ENCODE data around the gene IGFBP3. TPM values are rescaled to one million over a fixed set of nuclear protein-coding genes. Genes with fewer than 3 reads are reported as not detected.
A peak's percentile ranks its signal among the peaks of the same experiment; 100 is the strongest.

Gene IGFBP3
- total and polyA plus RNA-seq, 5 experiments from 2014 or later: 2.1 to 13.7 (median 10.4) TPM

GRCh38 chr7:45876519-45876918, 44.6 kb downstream of the IGFBP3 start:
- Mint-ChIP-seq H3K27me3 (peaks cover 0 to 8% (median 4%) of the 10 kb centered on the region in 5 donors), H3K27ac (no peak overlapping the region), H3K4me3 (no peak overlapping the region), H3K36me3 (no peaks in the 10 kb centered on the region), H3K4me1 (no peaks in the 10 kb centered on the region), H3K9me3 (peaks cover 0 to 30% (median 10%) of the 10 kb centered on the region in 9 donors)
- DNase-seq: no peak
- ATAC-seq: no peak
- POLR2A ChIA-PET: no interaction called here

GRCh38 chr7:45874408-45875131, 46.5 kb downstream of the IGFBP3 start:
- Mint-ChIP-seq H3K36me3 (no peaks in the 10 kb centered on the region), H3K4me3 (no peak overlapping the region), H3K27ac (no peak overlapping the region), H3K4me1 (no peaks in the 10 kb centered on the region), H3K27me3 (peaks cover 0 to 8% (median 5%) of the 10 kb centered on the region in 5 donors), H3K9me3 (peaks cover 0 to 29% (median 10%) of the 10 kb centered on the region in 9 donors)
- DNase-seq (no peak), ATAC-seq (no peak)
- POLR2A ChIA-PET: no interaction called here

GRCh38 chr7:45873355-45873754, 47.7 kb downstream of the IGFBP3 start:
- no peak for DNase-seq
- peaks cover 0 to 9% (median 5%) of the 10 kb centered on the region in 5 donors for H3K27me3 Mint-ChIP-seq
- H3K9me3 Mint-ChIP-seq: peaks cover 0 to 21% (median 2%) of the 10 kb centered on the region in 9 donors
- H3K4me3 Mint-ChIP-seq: no peak overlapping the region
- H3K27ac Mint-ChIP-seq: no peak overlapping the region
- POLR2A ChIA-PET: no interaction called here
- no peak for ATAC-seq
- no peaks in the 10 kb centered on the region for H3K4me1 Mint-ChIP-seq
- H3K36me3 Mint-ChIP-seq: no peaks in the 10 kb centered on the region

- Mint-ChIP-seq H3K27me3 (peaks cover 0 to 9% (median 5%) of the 10 kb centered on the region in 5 donors), H3K27ac (no peak within 1 kb of the TSS), H3K4me3 (no peak within 1 kb of the TSS), H3K4me1 (no peaks in the 10 kb centered on the region), H3K9me3 (peaks cover 0 to 19% (median 0%) of the 10 kb centered on the region in 9 donors), H3K36me3 (no peaks in the 10 kb centered on the region)
- ATAC-seq: no peak
- no peak for DNase-seq
- POLR2A ChIA-PET: no interaction called here
Observed at GRCh38 chr7:45873035-45873354, 48.1 kb downstream of the IGFBP3 start, which contains the start of gene CCDC201. CCDC201 (minus strand) TSS chr7:45873082; CDS start chr7:45873007, 75 bp downstream.

GRCh38 chr7:45872116-45873034, 48.7 kb downstream of the IGFBP3 start:
- ATAC-seq (no peak), DNase-seq (no peak)
- H3K36me3 Mint-ChIP-seq: no peaks in the 10 kb centered on the region
- no peak overlapping the region for H3K27ac Mint-ChIP-seq
- H3K27me3 Mint-ChIP-seq: peaks cover 0 to 9% (median 5%) of the 10 kb centered on the region in 5 donors
- H3K4me1 Mint-ChIP-seq: no peaks in the 10 kb centered on the region
- no peak overlapping the region for H3K4me3 Mint-ChIP-seq
- H3K9me3 Mint-ChIP-seq: peaks cover 0 to 13% (median 0%) of the 10 kb centered on the region in 9 donors
- POLR2A ChIA-PET: no interaction called here

- peaks cover 2 to 13% (median 11%) of the 10 kb centered on the region in 5 donors for H3K27me3 Mint-ChIP-seq
- H3K4me3 Mint-ChIP-seq: no peak overlapping the region
- H3K9me3 Mint-ChIP-seq: peaks cover 0 to 5% (median 0%) of the 10 kb centered on the region in 9 donors
- POLR2A ChIA-PET: no interaction called here
- H3K4me1 Mint-ChIP-seq: no peaks in the 10 kb centered on the region
- ATAC-seq: no peak
- no peak overlapping the region for H3K27ac Mint-ChIP-seq
- no peaks in the 10 kb centered on the region for H3K36me3 Mint-ChIP-seq
- DNase-seq: no peak
Observed at GRCh38 chr7:45869426-45869825, 51.6 kb downstream of the IGFBP3 start.

- Mint-ChIP-seq H3K27ac (no peak overlapping the region), H3K36me3 (no peaks in the 10 kb centered on the region), H3K9me3 (peaks cover 0 to 5% (median 0%) of the 10 kb centered on the region in 9 donors), H3K27me3 (peaks cover 3 to 32% (median 18%) of the 10 kb centered on the region in 5 donors), H3K4me1 (no peaks in the 10 kb centered on the region), H3K4me3 (no peak overlapping the region)
- POLR2A ChIA-PET: no interaction called here
- ATAC-seq (no peak), DNase-seq (no peak)
Observed at GRCh38 chr7:45867471-45867870, 53.6 kb downstream of the IGFBP3 start.

- H3K4me1 Mint-ChIP-seq: no peaks in the 10 kb centered on the region
- H3K27ac Mint-ChIP-seq: peak overlapping the region in 1 of 10 donors; percentile 36
- H3K36me3 Mint-ChIP-seq: no peaks in the 10 kb centered on the region
- no peak overlapping the region for H3K4me3 Mint-ChIP-seq
- POLR2A ChIA-PET: no interaction called here
- H3K27me3 Mint-ChIP-seq: peaks cover 2 to 34% (median 16%) of the 10 kb centered on the region in 5 donors
- ATAC-seq (no peak), DNase-seq (no peak)
- H3K9me3 Mint-ChIP-seq: peaks cover 0 to 5% (median 0%) of the 10 kb centered on the region in 9 donors
Observed at GRCh38 chr7:45865594-45866410, 55.3 kb downstream of the IGFBP3 start.

- H3K9me3 Mint-ChIP-seq: peaks cover 0 to 5% (median 0%) of the 10 kb centered on the region in 9 donors
- peaks cover 5 to 34% (median 20%) of the 10 kb centered on the region in 5 donors for H3K27me3 Mint-ChIP-seq
- no peak for ATAC-seq
- H3K36me3 Mint-ChIP-seq: no peaks in the 10 kb centered on the region
- POLR2A ChIA-PET: no interaction called here
- H3K4me3 Mint-ChIP-seq: no peak overlapping the region
- no peaks in the 10 kb centered on the region for H3K4me1 Mint-ChIP-seq
- no peak for DNase-seq
- H3K27ac Mint-ChIP-seq: no peak overlapping the region
Observed at GRCh38 chr7:45863715-45864114, 57.4 kb downstream of the IGFBP3 start.

Other genes starting within 250 kb of the IGFBP3 start
- gene CCDC201, start 48.2 kb downstream of the IGFBP3 start, total RNA-seq: not detected
- gene CCDC201, start 48.2 kb downstream of the IGFBP3 start, polyA plus RNA-seq: not detected
- gene IGFBP1, start 32.8 kb downstream of the IGFBP3 start, total RNA-seq: not detected
- not detected for gene IGFBP1, start 32.8 kb downstream of the IGFBP3 start, polyA plus RNA-seq